Measurements from ENCODE around the gene TMEM131.

The TMEM131 gene

GRCh38 chr2:97784953-97785352, 210.8 kb downstream of the TMEM131 start:
- no peak overlapping the region for H3K9ac ChIP-seq (ENCODE audit: low read length)
- H3K18ac ChIP-seq (ENCODE audit: low read depth in 1 of 2, low read length in 2 of 2), result no peak overlapping the region
- peaks cover 29 to 37% of the 10 kb centered on the region in 2 experiments for H3K36me3 ChIP-seq (ENCODE audit: control insufficient read depth in 1 of 2, insufficient read depth in 2 of 2, low read depth in 1 of 2, low read length in 2 of 2)
- no peak overlapping the region for H3K14ac ChIP-seq (ENCODE audit: low read length in 2 of 2)
- H3K4me2 ChIP-seq (ENCODE audit: low read length, poor library complexity, severe bottlenecking), result no peak overlapping the region
- H3K27me3 ChIP-seq (ENCODE audit: control insufficient read depth in 1 of 2, insufficient read depth in 1 of 2, low read length in 2 of 2), result no peaks in the 10 kb centered on the region
- peaks cover 23% of the 10 kb centered on the region for H3K79me1 ChIP-seq (replicated peaks; ENCODE audit: low read length, poor library complexity, severe bottlenecking)
- H2BK120ac ChIP-seq (ENCODE audit: low read depth, low read length), result no peak overlapping the region
- no peak overlapping the region for H2AK5ac ChIP-seq (ENCODE audit: low read length, severe bottlenecking)
- no peak for DNase-seq
- H2BK5ac ChIP-seq (ENCODE audit: low read depth, low read length, poor library complexity, severe bottlenecking), result no peak overlapping the region
- no peak overlapping the region for H4K8ac ChIP-seq (ENCODE audit: low read length)
- H3K23ac ChIP-seq (ENCODE audit: low read length in 2 of 2), result no peak overlapping the region
- H3K4ac ChIP-seq (ENCODE audit: low read depth in 1 of 2, low read length in 2 of 2), result no peak overlapping the region
- no peaks in the 10 kb centered on the region for H3K9me3 ChIP-seq (ENCODE audit: control insufficient read depth, low read length)
- H2BK12ac ChIP-seq (ENCODE audit: low read length in 2 of 2), result no peak overlapping the region
- H2AFZ ChIP-seq (ENCODE audit: low read depth, low read length), result no peak overlapping the region
- no peak overlapping the region for H4K91ac ChIP-seq (ENCODE audit: low read length)
- no peak overlapping the region for H2BK15ac ChIP-seq (ENCODE audit: low read depth, poor library complexity, severe bottlenecking)
- no peak overlapping the region for H3K27ac ChIP-seq (ENCODE audit: low read length, poor library complexity, severe bottlenecking)
- no peaks in the 10 kb centered on the region for H3K4me1 ChIP-seq (ENCODE audit: control insufficient read depth, insufficient read depth, low read depth, low read length)
- H3K4me3 ChIP-seq (ENCODE audit: insufficient read depth in 1 of 2, low read depth in 1 of 2, low read length in 2 of 2), result no peak overlapping the region

- no peak overlapping the region for H2BK15ac ChIP-seq (ENCODE audit: low read depth, poor library complexity, severe bottlenecking)
- H3K18ac ChIP-seq (ENCODE audit: low read depth in 1 of 2, low read length in 2 of 2), result peak overlapping the region in 1 of 2 experiments; percentile 58
- no peak overlapping the region for H3K14ac ChIP-seq (ENCODE audit: low read length in 2 of 2)
- H2BK12ac ChIP-seq (ENCODE audit: low read length in 2 of 2), result peak overlapping the region in 1 of 2 experiments; percentile 50
- H2BK5ac ChIP-seq (ENCODE audit: low read depth, low read length, poor library complexity, severe bottlenecking), result no peak overlapping the region
- H3K9ac ChIP-seq (ENCODE audit: low read length), result no peak overlapping the region
- H2AFZ ChIP-seq (ENCODE audit: low read depth, low read length), result no peak overlapping the region
- no peak for DNase-seq
- H3K27ac ChIP-seq (ENCODE audit: low read length, poor library complexity, severe bottlenecking), result no peak overlapping the region
- H3K4me2 ChIP-seq (ENCODE audit: low read length, poor library complexity, severe bottlenecking), result no peak overlapping the region
- H2AK5ac ChIP-seq (ENCODE audit: low read length, severe bottlenecking), result no peak overlapping the region
- H3K4ac ChIP-seq (ENCODE audit: low read depth in 1 of 2, low read length in 2 of 2), result no peak overlapping the region
- H3K4me3 ChIP-seq (ENCODE audit: insufficient read depth in 1 of 2, low read depth in 1 of 2, low read length in 2 of 2), result no peak overlapping the region
- H4K8ac ChIP-seq (ENCODE audit: low read length), result no peak overlapping the region
- no peak overlapping the region for H3K23ac ChIP-seq (ENCODE audit: low read length in 2 of 2)
- H4K91ac ChIP-seq (ENCODE audit: low read length), result peak overlapping the region; percentile 68
- H3K27me3 ChIP-seq (ENCODE audit: control insufficient read depth in 1 of 2, insufficient read depth in 1 of 2, low read length in 2 of 2), result no peaks in the 10 kb centered on the region
- H3K36me3 ChIP-seq (ENCODE audit: control insufficient read depth in 1 of 2, insufficient read depth in 2 of 2, low read depth in 1 of 2, low read length in 2 of 2), result peaks cover 17 to 21% of the 10 kb centered on the region in 2 experiments
- peaks cover 16% of the 10 kb centered on the region for H3K79me1 ChIP-seq (replicated peaks; ENCODE audit: low read length, poor library complexity, severe bottlenecking)
- H2BK120ac ChIP-seq (ENCODE audit: low read depth, low read length), result no peak overlapping the region
- H3K4me1 ChIP-seq (ENCODE audit: control insufficient read depth, insufficient read depth, low read depth, low read length), result no peaks in the 10 kb centered on the region
- 90% methylated on average over 4 of the region's 4 CpGs for WGBS
- no peaks in the 10 kb centered on the region for H3K9me3 ChIP-seq (ENCODE audit: control insufficient read depth, low read length)
Observed at GRCh38 chr2:97781981-97782380, 213.8 kb downstream of the TMEM131 start.

GRCh38 chr2:97779141-97779540, 216.6 kb downstream of the TMEM131 start:
- no peak overlapping the region for H2BK12ac ChIP-seq (ENCODE audit: low read length in 2 of 2)
- WGBS, result 98% methylated on average over 4 of the region's 4 CpGs
- H2AFZ ChIP-seq (ENCODE audit: low read depth, low read length), result no peak overlapping the region
- no peak overlapping the region for H2BK120ac ChIP-seq (ENCODE audit: low read depth, low read length)
- H3K23ac ChIP-seq (ENCODE audit: low read length in 2 of 2), result no peak overlapping the region
- H3K27ac ChIP-seq (ENCODE audit: low read length, poor library complexity, severe bottlenecking), result no peak overlapping the region
- H2BK5ac ChIP-seq (ENCODE audit: low read depth, low read length, poor library complexity, severe bottlenecking), result no peak overlapping the region
- H3K14ac ChIP-seq (ENCODE audit: low read length in 2 of 2), result peak overlapping the region in 1 of 2 experiments; percentile 77
- no peak overlapping the region for H4K91ac ChIP-seq (ENCODE audit: low read length)
- H2BK15ac ChIP-seq (ENCODE audit: low read depth, poor library complexity, severe bottlenecking), result no peak overlapping the region
- DNase-seq, result no peak
- no peak overlapping the region for H4K8ac ChIP-seq (ENCODE audit: low read length)
- no peak overlapping the region for H3K4ac ChIP-seq (ENCODE audit: low read depth in 1 of 2, low read length in 2 of 2)
- no peaks in the 10 kb centered on the region for H3K27me3 ChIP-seq (ENCODE audit: control insufficient read depth in 1 of 2, insufficient read depth in 1 of 2, low read length in 2 of 2)
- peaks cover 16% of the 10 kb centered on the region for H3K79me1 ChIP-seq (replicated peaks; ENCODE audit: low read length, poor library complexity, severe bottlenecking)
- H3K36me3 ChIP-seq (ENCODE audit: control insufficient read depth in 1 of 2, insufficient read depth in 2 of 2, low read depth in 1 of 2, low read length in 2 of 2), result peaks cover 24 to 43% of the 10 kb centered on the region in 2 experiments
- no peaks in the 10 kb centered on the region for H3K9me3 ChIP-seq (ENCODE audit: control insufficient read depth, low read length)
- no peak overlapping the region for H2AK5ac ChIP-seq (ENCODE audit: low read length, severe bottlenecking)
- no peaks in the 10 kb centered on the region for H3K4me1 ChIP-seq (ENCODE audit: control insufficient read depth, insufficient read depth, low read depth, low read length)
- H3K4me2 ChIP-seq (ENCODE audit: low read length, poor library complexity, severe bottlenecking), result no peak overlapping the region
- H3K9ac ChIP-seq (ENCODE audit: low read length), result no peak overlapping the region
- no peak overlapping the region for H3K18ac ChIP-seq (ENCODE audit: low read depth in 1 of 2, low read length in 2 of 2)
- no peak overlapping the region for H3K4me3 ChIP-seq (ENCODE audit: insufficient read depth in 1 of 2, low read depth in 1 of 2, low read length in 2 of 2)

- Histone ChIP-seq H3K4me1 (ENCODE audit: control insufficient read depth, insufficient read depth, low read depth, low read length) (no peaks in the 10 kb centered on the region), H3K14ac (ENCODE audit: low read length in 2 of 2) (no peak overlapping the region), H2BK12ac (ENCODE audit: low read length in 2 of 2) (no peak overlapping the region), H3K4ac (ENCODE audit: low read depth in 1 of 2, low read length in 2 of 2) (no peak overlapping the region), H3K4me3 (ENCODE audit: insufficient read depth in 1 of 2, low read depth in 1 of 2, low read length in 2 of 2) (no peak overlapping the region), H3K9me3 (ENCODE audit: control insufficient read depth, low read length) (no peaks in the 10 kb centered on the region), H3K9ac (ENCODE audit: low read length) (no peak overlapping the region), H4K8ac (ENCODE audit: low read length) (no peak overlapping the region), H2BK15ac (ENCODE audit: low read depth, poor library complexity, severe bottlenecking) (no peak overlapping the region), H2BK5ac (ENCODE audit: low read depth, low read length, poor library complexity, severe bottlenecking) (no peak overlapping the region), H4K91ac (ENCODE audit: low read length) (no peak overlapping the region), H3K23ac (ENCODE audit: low read length in 2 of 2) (no peak overlapping the region), H3K18ac (ENCODE audit: low read depth in 1 of 2, low read length in 2 of 2) (no peak overlapping the region), H2BK120ac (ENCODE audit: low read depth, low read length) (no peak overlapping the region), H2AFZ (ENCODE audit: low read depth, low read length) (no peak overlapping the region), H3K79me1 (replicated peaks; ENCODE audit: low read length, poor library complexity, severe bottlenecking) (peaks cover 2% of the 10 kb centered on the region), H3K27ac (ENCODE audit: low read length, poor library complexity, severe bottlenecking) (no peak overlapping the region), H3K36me3 (ENCODE audit: control insufficient read depth in 1 of 2, insufficient read depth in 2 of 2, low read depth in 1 of 2, low read length in 2 of 2) (peaks cover 33 to 65% of the 10 kb centered on the region in 2 experiments), H2AK5ac (ENCODE audit: low read length, severe bottlenecking) (no peak overlapping the region), H3K27me3 (ENCODE audit: control insufficient read depth in 1 of 2, insufficient read depth in 1 of 2, low read length in 2 of 2) (no peaks in the 10 kb centered on the region), H3K4me2 (ENCODE audit: low read length, poor library complexity, severe bottlenecking) (no peak overlapping the region)
- no peak for DNase-seq
- 95% methylated on average over 8 of the region's 11 CpGs for WGBS
Observed at GRCh38 chr2:97775074-97775473, 220.7 kb downstream of the TMEM131 start.
